GM18873 (cell line): ENCODE measurements around the gene OR6C4.
"Not testable (repeated sequence)": the region's sequence is repeated elsewhere in the genome, so short reads cannot be mapped to it uniquely, and the experiment has no call there.

Experiments
- ATAC-seq: cut with Tn5 transposase; IDR thresholded peaks from one replicate; pipeline ENCODE4 v1.9.1; 2021; ENCODE audit warnings: mild to moderate bottlenecking, moderate library complexity, moderate number of reproducible peaks; ENCODE audit not compliant: unreplicated experiment, low FRiP score

OR6C4 gene

DNA sequence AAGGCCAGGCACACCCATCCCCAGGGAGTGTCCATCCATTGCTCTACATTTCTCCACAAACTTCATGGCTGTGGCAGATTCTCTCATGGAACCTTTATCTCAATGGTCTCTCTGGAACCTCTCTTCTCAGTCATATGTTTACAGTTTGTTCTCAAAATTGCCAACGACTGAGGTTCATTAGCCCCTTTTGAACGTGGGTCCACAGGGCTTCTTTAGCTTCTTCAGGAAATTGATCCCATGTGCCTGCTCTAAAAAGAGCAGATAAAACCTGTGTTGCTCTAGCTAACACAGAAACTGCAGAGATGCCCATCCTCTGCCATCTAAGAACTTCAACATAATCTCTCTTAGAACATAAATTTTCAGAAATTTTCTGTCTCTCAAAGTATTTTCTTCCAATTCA is at the start of gene OR6C4:
OR6C4 (plus strand) TSS at position 301 of the 400 bp plus-strand sequence. CDS start 1,625 bp downstream, outside the sequence.
- no peak for ATAC-seq

DNA sequence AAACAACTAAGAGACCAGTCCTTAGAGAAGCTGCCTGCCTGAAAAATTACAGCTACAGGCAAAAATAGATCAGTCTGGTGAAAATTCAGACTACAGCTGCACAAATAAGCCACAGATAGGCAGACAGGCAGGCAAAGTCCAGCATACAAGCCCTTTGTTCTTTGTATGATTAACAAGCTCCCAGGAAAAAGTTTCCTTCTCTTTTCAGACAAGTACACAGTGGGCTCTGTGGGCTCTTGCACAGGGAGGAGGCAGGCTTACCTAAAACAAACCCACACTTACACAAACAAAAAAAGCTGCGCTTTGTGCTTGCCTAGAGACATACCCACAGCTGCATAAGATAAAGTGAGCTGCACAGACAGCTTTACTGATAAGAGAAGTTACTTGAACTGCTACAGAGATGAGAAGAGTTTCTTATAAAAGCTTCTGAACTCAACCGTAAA is 49.6 kb upstream of the OR6C4 start:
- ATAC-seq = no peak

DNA sequence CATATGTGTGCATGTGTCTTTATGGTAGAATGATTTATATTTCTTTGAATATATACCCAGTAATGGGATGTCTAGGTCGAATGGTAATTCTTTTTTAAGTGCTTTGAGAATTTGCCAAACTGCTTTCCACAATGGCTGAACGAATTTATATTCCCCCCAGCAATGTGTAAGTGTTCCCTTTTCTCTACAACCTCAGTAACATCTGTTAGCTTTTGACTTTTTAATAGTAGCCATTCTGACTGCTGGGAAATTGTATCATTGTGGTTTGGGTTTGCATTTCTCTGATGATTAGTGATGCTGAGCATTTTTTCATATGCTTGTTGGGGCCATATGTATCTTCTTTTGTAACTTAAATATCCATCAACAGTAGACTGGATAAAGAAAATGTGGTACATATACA is 47.8 kb upstream of the OR6C4 start:
- no peak for ATAC-seq

DNA sequence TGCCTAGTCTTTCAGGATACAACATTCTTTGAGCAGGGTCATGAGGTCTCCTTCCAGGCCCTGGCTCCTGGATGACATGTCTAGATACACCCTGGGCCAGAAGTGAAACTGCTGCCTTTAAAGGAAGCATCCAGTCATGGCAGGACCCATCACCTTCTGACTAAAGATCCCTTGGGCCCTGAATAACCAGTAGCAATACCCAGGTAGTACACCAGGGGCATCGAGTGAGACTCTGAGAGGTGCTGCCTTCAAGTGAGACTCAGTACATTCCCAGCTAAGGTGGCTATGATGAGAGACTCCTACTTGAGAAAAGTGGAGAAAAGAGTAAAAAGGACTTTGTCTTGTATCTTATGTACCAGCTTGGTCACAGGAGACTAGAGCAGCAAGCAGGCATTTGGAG is 33.7 kb upstream of the OR6C4 start:
- no peak for ATAC-seq

GRCh38 chr12:55516391-55516790 is 33.0 kb upstream of the OR6C4 start:
- ATAC-seq = no peak

DNA sequence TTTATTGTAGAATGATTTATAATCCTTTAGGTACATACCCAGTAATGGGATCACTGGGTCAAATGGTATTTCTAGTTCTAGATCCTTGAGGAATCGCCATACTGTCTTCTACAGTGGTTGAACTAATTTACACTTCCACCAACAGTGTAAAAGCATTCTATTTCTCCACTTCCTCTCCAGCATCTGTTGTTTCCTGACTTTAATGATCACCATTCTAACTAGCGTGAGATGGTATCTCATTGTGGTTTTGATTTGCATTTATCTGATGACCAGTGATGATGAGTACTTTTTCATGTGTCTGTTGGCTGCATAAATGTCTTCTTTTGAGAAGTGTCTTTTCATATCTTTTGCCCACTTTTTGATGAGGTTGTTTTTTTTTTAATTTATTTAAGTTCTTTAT is 1.2 kb upstream of the OR6C4 start:
- not testable (repeated sequence) for ATAC-seq

- ATAC-seq = no peak
Observed at GRCh38 chr12:55548756-55549155, 646 bp upstream of the OR6C4 start.

DNA sequence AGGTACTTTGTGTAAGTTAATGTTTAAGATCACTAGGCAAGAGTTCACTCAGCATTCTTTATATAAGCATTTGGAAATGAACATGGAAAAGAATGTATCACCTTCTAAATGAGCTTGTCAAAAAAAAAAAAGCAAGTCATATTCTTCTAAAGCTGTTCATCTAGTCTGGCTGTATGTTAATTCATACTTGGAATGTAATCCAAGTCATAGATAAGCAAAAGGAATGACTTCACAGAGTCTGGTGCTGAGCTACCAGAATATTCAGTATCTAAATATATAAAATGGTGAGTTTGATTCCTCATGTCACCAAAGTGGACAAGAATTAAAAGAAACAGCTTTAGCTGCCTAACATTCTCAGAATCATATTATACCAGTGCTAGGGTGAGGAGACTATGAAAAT is 4.9 kb downstream of the OR6C4 start:
- no peak for ATAC-seq

- ATAC-seq = not testable (repeated sequence)
Observed at GRCh38 chr12:55570060-55570459, 20.7 kb downstream of the OR6C4 start.

GRCh38 chr12:55570689-55571088 is 21.3 kb downstream of the OR6C4 start:
- not testable (repeated sequence) for ATAC-seq

DNA sequence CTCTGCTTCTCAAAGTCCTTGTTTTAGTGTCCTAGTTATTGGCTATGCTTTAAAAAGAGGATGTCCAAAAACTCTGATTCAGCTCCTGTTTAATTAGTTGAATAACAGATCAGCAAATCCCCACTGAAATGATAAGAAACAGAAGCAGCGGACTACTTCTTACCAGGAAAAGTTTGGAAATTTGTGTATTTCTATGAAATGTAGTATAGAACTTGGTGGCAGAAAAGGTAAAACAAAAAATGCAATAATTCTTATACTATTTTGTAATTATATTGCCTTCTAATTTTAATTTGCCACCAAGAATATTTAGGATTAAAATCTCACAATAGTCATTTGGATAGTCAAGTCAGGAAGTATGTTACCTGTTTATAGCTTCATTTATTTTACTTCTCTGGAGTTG is 22.8 kb downstream of the OR6C4 start, which contains the start of gene OR2AP1:
OR2AP1 (plus strand) TSS at position 301 of the 400 bp plus-strand sequence. CDS start 1,947 bp downstream, outside the sequence.
- no peak for ATAC-seq

DNA sequence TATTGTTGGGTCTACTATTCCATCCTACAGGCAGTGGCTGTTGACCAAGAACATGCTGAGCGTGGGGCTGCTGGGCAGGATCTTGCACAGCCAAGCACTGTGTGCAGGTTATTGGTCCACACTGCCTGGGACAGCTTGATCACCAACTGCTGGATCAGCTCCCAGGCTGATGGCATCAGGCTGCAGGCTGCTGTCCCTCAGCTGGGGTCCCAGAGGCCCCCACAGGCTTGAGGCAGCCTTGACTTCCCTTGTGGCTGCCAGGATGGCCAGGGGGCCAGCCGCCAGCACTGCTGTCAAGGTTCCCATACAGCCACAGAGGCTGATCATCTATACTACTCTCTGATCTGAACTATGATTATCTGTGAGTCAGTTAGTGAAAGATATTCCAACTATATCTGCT is 32.7 kb downstream of the OR6C4 start:
- no peak for ATAC-seq

GRCh38 chr12:55585817-55586216 is 36.4 kb downstream of the OR6C4 start:
- no peak for ATAC-seq

GRCh38 chr12:55590152-55590551 is 40.8 kb downstream of the OR6C4 start:
- ATAC-seq = not testable (repeated sequence)
